ENCODE measurements around the gene IPMK. TPM values are rescaled to one million over a fixed set of nuclear protein-coding genes. Genes with fewer than 3 reads are reported as not detected.

Gene IPMK
- total RNA-seq, 1 experiment from 2014 or later, result 5.5 TPM

DNA sequence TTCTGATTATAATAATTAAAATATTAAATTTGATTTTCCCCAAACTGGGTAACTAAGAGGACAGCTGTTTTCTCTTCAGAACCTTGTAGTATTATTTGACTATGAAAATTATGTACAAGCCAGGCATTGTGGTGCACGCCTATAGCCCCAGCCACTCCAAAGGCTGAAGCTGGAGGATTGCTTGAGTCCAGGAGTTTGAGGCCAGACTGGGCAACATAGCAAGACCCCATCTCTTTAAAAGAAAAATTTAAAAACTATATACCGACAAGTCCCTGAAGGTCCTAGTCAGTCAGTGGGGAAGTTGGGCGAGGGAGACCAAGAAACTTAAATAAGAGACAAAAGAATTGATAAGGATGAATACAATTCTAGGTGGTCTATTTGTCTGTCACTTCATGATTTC is 40.0 kb upstream of the IPMK start:
- no TSS peak for BruUV-seq (replicated peaks)
- Histone ChIP-seq H3K27me3 (ENCODE audit: insufficient read depth, low read length) (no peaks in the 10 kb centered on the region), H2AFZ (ENCODE audit: low read depth, low read length, poor library complexity, severe bottlenecking) (no peak overlapping the region), H3K9ac (ENCODE audit: low read length) (no peak overlapping the region), H3K9me3 (ENCODE audit: control insufficient read depth in 1 of 2, insufficient read depth in 1 of 2, low read depth in 1 of 2, low read length in 2 of 2) (no peaks in the 10 kb centered on the region), H3K9me2 (ENCODE audit: insufficient read depth) (no peaks in the 10 kb centered on the region), H3K4me1 (ENCODE audit: control insufficient read depth in 1 of 2, insufficient read depth in 2 of 2, low read length in 2 of 2) (no peaks in the 10 kb centered on the region), H3K79me2 (ENCODE audit: insufficient read depth, low read length) (no peaks in the 10 kb centered on the region), H3K27ac (ENCODE audit: low read depth, low read length) (no peak overlapping the region), H3K4me2 (ENCODE audit: low read length) (no peak overlapping the region), H3K4me3 (replicated peaks in 1 of 2; ENCODE audit: low read depth in 1 of 2, low read length in 2 of 2) (no peak overlapping the region), H3K36me3 (ENCODE audit: control insufficient read depth in 1 of 2, insufficient read depth in 2 of 2, low read length in 2 of 2) (no peaks in the 10 kb centered on the region), H4K20me1 (ENCODE audit: insufficient read depth) (no peaks in the 10 kb centered on the region)
- ChIA-PET POLR2A (no interaction called here), CTCF (no interaction called here), RAD21 (ENCODE audit: low non-redundant PET in 1 of 2, low total read pairs in 2 of 2, uncharacterized antibody in 2 of 2, unreplicated experiment in 2 of 2) (no interaction called here)
- intact Hi-C loops (cut with micrococcal nuclease), result no loop called here
- TF ChIP-seq, protein P1, sequence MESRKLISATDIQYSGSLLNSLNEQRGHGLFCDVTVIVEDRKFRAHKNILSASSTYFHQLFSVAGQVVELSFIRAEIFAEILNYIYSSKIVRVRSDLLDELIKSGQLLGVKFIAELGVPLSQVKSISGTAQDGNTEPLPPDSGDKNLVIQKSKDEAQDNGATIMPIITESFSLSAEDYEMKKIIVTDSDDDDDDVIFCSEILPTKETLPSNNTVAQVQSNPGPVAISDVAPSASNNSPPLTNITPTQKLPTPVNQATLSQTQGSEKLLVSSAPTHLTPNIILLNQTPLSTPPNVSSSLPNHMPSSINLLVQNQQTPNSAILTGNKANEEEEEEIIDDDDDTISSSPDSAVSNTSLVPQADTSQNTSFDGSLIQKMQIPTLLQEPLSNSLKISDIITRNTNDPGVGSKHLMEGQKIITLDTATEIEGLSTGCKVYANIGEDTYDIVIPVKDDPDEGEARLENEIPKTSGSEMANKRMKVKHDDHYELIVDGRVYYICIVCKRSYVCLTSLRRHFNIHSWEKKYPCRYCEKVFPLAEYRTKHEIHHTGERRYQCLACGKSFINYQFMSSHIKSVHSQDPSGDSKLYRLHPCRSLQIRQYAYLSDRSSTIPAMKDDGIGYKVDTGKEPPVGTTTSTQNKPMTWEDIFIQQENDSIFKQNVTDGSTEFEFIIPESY (IDR thresholded peaks at IDR 0.05; ENCODE audit: extremely low read depth, insufficient replicate concordance, low read length), result no peak
- no peak for TF ChIP-seq RAD21 (IDR thresholded peaks at IDR 0.05; ENCODE audit: low read depth)
- TF ChIP-seq, protein P2, sequence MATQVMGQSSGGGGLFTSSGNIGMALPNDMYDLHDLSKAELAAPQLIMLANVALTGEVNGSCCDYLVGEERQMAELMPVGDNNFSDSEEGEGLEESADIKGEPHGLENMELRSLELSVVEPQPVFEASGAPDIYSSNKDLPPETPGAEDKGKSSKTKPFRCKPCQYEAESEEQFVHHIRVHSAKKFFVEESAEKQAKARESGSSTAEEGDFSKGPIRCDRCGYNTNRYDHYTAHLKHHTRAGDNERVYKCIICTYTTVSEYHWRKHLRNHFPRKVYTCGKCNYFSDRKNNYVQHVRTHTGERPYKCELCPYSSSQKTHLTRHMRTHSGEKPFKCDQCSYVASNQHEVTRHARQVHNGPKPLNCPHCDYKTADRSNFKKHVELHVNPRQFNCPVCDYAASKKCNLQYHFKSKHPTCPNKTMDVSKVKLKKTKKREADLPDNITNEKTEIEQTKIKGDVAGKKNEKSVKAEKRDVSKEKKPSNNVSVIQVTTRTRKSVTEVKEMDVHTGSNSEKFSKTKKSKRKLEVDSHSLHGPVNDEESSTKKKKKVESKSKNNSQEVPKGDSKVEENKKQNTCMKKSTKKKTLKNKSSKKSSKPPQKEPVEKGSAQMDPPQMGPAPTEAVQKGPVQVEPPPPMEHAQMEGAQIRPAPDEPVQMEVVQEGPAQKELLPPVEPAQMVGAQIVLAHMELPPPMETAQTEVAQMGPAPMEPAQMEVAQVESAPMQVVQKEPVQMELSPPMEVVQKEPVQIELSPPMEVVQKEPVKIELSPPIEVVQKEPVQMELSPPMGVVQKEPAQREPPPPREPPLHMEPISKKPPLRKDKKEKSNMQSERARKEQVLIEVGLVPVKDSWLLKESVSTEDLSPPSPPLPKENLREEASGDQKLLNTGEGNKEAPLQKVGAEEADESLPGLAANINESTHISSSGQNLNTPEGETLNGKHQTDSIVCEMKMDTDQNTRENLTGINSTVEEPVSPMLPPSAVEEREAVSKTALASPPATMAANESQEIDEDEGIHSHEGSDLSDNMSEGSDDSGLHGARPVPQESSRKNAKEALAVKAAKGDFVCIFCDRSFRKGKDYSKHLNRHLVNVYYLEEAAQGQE (IDR thresholded peaks at IDR 0.05; ENCODE audit: low read depth), result no peak
- no peak for TF ChIP-seq SIN3A (IDR thresholded peaks at IDR 0.05; ENCODE audit: low read depth)
- TF ChIP-seq, protein P3, sequence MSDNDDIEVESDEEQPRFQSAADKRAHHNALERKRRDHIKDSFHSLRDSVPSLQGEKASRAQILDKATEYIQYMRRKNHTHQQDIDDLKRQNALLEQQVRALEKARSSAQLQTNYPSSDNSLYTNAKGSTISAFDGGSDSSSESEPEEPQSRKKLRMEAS (IDR thresholded peaks at IDR 0.05), result no peak
- no peak for TF ChIP-seq EZH2 (IDR thresholded peaks at IDR 0.05)
- no peak for TF ChIP-seq ZFX (IDR thresholded peaks at IDR 0.05)
- no peak for TF ChIP-seq EZH2phosphoT487 (IDR thresholded peaks at IDR 0.05; ENCODE audit: borderline replicate concordance)
- TF ChIP-seq, protein P4, sequence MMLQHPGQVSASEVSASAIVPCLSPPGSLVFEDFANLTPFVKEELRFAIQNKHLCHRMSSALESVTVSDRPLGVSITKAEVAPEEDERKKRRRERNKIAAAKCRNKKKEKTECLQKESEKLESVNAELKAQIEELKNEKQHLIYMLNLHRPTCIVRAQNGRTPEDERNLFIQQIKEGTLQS (IDR thresholded peaks at IDR 0.05), result no peak
- no peak for TF ChIP-seq YY1 (IDR thresholded peaks at IDR 0.05; ENCODE audit: extremely low read depth, insufficient replicate concordance, low read depth, low read length)
- no peak for TF ChIP-seq ELF1 (IDR thresholded peaks at IDR 0.05; ENCODE audit: borderline replicate concordance, low read depth)
- DNase-seq (ENCODE audit: low read depth, low spot score), result no peak
- no peak for ATAC-seq

Measured in HCT116 (cell line).